Activated CD4-positive, alpha-beta T cell treated with anti-CD3 and anti-CD28 coated beads for 24 hours (primary cell): ENCODE results near the gene GAD2.

Source experiments
- DNase-seq, 2 donors: peaks; one replicate each; pipeline ENCODE4 v3.0.0-alpha.2; 2020; ENCODE audit warnings: low read depth in 2 of 2

The GAD2 gene

DNA sequence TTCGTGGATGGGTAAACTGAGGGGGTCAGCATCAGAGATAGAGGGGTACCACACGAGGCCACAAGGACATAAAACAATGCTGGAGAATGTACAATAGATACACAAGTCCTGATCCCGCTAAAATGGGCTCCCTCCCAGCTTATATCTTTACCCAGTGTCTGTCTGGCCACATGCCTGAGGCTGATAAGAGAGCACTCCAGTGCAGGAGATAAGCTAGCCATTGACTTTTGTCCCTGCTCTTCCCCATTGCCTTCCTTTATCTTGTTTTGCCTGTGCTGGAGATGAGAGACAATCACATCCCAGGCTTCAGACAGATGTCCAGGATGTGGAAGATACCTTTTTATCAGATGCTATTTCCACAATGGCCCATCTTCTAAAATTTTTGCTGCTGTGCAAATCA, 6.0 kb downstream of the GAD2 start:
- no peak for DNase-seq

DNA sequence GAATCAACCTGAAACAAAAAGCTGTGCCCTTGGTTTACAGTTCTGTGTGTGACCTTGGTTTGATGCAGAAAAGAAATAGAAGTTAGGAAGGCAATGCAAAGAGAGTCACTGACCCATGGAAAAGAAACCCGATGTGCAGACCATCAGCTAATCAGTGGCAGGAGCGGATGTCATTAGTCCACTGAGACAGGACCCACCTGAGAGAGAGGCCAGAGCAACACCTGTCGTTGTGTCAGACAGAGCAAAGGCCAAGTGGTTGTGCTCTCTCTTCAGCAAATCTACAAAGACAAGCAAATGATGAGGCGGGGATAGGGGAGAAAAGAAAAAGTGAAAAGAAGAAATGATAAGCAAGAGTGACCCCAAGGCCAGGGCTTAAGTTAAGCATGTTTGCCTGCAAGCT, 8.7 kb downstream of the GAD2 start:
- no peak for DNase-seq

DNA sequence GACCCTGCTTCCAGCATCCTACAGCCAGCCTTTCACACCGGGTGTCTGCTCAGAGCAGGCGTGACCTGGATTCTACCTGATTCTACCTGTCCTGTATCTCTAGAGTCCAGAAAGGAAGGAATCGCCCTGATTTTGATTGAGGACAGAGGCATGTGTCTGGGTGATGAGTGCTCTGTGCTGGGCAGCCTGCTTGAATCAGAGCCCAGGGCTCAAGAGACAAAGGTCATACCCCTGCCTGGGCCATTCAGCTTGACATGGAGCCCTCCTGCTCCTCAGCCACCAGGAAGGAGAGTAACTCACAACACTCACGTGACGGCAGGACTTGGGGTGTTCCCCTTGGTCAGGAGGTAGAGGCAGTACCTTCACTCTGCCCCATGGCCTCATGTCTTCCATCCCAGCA, 11.2 kb downstream of the GAD2 start:
- DNase-seq = no peak

DNA sequence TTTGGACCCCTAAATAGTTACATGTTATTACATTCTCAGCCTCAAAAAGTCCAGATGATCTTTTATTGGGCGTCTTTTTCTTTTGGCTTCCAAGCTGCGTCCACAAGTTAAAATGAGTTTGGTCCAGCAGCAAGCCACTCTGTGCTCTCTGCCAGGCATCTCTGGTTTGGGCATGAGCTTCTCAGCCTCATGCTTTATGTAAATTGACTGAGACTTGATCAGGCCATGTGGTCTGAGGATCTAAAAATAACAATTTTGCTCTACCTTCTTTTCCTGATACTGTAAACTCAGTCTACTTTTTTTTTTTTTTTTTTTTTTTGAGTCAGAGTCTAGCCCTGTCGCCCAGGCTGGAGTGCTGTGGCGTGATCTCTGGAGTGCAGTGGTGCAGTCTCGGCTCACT, 15.6 kb downstream of the GAD2 start:
- DNase-seq = no peak

DNA sequence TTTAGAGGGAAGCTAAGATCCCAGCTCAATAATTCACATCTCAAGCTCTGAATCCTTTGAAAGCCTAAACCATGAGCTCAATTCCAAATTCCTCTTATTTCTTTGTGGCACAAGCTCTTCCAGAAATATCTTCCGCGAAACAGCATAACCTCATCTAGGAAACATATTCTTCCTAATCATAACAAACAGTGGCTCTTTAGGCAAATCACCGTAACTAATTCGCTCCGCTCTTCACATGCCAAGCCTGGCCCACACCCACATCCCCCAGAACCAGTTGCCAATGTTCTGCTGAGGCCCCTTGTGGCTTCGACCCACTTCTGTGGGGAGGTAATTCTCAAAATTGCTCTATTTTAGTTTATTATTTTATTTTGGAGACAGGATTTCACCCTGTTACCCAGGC, 19.2 kb downstream of the GAD2 start:
- no peak for DNase-seq

GRCh38 chr10:26238378-26238777, 21.8 kb downstream of the GAD2 start:
- DNase-seq = no peak

DNA sequence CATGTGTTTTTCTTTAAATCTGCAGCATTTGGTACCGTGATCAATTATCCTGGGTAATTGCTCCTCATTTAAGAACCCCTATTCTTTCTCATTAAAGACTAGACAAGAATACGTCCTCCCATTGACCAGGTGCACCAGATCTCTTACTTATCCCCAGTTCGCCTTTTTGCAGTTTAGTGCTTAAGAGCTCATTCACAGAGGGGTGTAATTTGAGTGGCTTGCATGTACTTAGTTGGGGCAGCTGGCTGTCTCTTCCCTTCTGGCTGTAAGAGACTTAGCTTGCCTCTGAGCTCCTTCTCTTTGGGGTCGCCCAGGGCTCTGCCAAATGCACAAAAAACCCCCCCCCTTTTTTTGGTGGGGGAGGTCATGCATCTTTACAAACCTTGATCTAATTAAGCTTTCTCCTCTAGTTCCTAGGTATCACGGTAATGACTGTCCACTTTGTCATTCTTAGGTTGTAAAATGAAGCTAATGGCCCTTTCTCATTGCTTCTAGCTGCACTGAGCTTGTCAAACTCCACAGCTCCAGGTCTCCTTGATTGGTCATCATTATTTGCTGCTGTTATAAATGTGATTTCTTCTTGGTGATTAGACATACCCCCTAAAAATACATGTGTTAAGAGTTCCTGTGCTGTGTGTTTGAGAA, 26.3 kb downstream of the GAD2 start:
- DNase-seq = no peak

- DNase-seq = no peak
Observed at GRCh38 chr10:26243351-26243720, 26.8 kb downstream of the GAD2 start.

- DNase-seq = no peak
Observed at GRCh38 chr10:26249681-26250080, 33.1 kb downstream of the GAD2 start.

- no peak for DNase-seq
Observed at GRCh38 chr10:26251925-26252324, 35.4 kb downstream of the GAD2 start.

GRCh38 chr10:26254616-26255015, 38.0 kb downstream of the GAD2 start:
- DNase-seq = no peak

DNA sequence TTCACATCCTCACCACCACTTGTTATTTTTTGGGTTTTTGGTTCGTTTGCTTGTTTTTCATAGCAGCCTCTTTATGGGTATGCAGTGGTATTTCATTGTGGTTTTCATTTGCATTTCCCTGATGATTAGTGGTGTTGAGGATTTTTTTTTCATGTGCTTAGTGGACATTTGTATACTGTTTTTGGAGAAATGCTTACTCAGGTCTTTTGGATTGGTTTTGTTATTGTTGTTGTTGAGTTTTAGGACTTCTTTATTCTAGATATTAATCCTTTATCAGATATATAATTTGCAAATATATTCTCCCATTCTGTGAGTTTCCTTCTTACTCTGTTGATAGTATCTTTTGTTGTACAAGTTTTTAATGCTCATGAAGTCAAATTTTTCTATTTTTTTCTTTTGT, 42.8 kb downstream of the GAD2 start:
- DNase-seq = no peak

DNA sequence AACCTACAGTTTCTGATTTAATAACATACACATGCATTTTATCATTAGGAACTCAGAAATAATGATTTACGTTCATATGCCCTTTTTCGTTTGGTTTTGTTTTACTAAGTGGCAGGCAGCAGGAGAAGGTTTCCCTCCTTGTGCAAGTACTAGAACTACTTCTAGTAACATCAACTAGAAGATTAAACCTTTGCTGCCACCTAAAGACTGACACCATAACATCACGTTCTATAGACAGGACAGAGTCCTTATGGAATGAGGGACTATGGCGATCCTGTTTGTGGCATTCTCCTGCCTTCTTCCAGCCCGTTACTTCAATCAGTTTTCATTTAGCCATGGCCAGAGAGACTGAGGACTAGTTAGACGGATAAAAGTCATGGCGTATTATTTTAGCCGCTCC, 53.2 kb downstream of the GAD2 start:
- DNase-seq = no peak

GRCh38 chr10:26274391-26274790, 57.8 kb downstream of the GAD2 start:
- no peak for DNase-seq

GRCh38 chr10:26278295-26278694, 61.7 kb downstream of the GAD2 start:
- DNase-seq = no peak

GRCh38 chr10:26290236-26290635, 73.7 kb downstream of the GAD2 start:
- no peak for DNase-seq

- no peak for DNase-seq
Observed at GRCh38 chr10:26291721-26292480, 75.3 kb downstream of the GAD2 start.

- DNase-seq = no peak
Observed at GRCh38 chr10:26296360-26296759, 79.8 kb downstream of the GAD2 start.

- DNase-seq = no peak
Observed at GRCh38 chr10:26300001-26300400, 83.4 kb downstream of the GAD2 start.

DNA sequence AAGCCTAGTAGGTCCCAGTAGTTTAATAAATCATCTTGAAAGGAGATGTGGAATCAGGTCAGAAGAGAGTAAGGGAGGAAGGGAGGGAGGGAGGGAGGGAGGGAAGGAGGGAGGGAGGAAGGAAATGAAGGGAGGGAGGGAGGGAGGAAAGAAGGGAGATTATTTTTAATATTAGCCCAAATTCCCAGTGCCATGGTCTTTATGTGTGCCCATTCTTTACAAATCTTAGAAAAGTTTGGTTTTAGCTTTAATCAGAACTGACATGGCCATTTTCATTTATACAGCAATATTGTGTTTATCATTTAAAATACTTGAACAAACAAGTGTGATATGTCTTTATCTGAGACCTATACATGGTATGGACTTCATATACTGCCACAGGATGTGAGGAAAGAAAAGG, 86.8 kb downstream of the GAD2 start:
- no peak for DNase-seq

- DNase-seq = no peak
Observed at GRCh38 chr10:26310361-26310760, 93.8 kb downstream of the GAD2 start.

- DNase-seq = no peak
Observed at GRCh38 chr10:26311383-26311940, 94.9 kb downstream of the GAD2 start.

DNA sequence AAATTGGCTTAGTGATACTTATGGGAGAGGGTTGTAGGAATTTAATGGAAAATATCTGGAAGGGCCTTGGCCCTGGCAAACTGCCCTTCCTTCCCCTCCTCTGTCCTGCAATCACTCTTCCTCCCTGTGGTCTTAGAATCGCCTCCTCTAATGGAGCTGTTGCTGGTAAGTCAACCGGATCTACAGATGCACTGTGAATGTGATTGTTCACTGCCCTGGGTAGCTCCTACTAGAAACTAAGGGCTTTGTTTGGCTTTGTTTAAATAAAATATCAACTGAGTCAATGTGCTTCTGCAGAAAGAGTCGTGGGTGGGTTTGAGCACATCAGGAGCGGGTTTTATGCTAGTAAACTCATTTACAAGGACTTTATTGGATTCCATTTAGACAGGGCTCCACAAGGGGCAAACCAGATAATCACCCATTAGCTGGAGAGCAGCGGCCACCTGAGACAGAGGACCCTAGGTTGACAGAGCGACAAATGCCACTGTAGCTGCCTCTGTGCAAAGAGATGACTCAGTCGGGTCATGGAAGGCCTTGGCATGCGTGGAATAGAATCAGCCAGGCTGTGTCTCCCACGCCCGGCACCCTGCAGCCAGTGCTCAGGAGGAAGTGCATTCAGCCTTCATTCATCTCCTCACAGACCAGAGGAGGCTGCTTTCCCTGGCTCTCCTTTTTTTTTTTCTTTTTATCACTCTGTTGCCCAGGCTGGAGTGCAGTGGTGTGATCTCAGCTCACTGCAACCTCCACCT, 97.9 kb downstream of the GAD2 start:
- DNase-seq = no peak
